T-helper 2 cell treated with Interferon-gamma antibody and Interleukin-4, amounts not matched to agents 5 μg/mL and 100 μg/mL, for 36 hours (primary cell): ENCODE results near the gene COQ8A.

Experiments used
- DNase-seq: peaks from one replicate; pipeline ENCODE4 v3.0.0; 2021; ENCODE audit warnings: low spot score
- H3K27ac Mint-ChIP-seq: one replicate; pipeline ENCODE4 v1.8.0; 2021; ENCODE audit warnings: mild to moderate bottlenecking, mixed read lengths
- H3K27me3 Mint-ChIP-seq: one replicate; pipeline ENCODE4 v1.8.0; 2021; ENCODE audit warnings: low read depth, mixed read lengths
- H3K36me3 Mint-ChIP-seq: one replicate; pipeline ENCODE4 v1.8.0; 2021; ENCODE audit warnings: low read depth, mixed read lengths
- H3K4me1 Mint-ChIP-seq: one replicate; pipeline ENCODE4 v1.8.0; 2021; ENCODE audit warnings: low read depth, mixed read lengths
- H3K4me3 Mint-ChIP-seq: one replicate; pipeline ENCODE4 v1.8.0; 2022; ENCODE audit warnings: mild to moderate bottlenecking, moderate library complexity, mixed read lengths
- H3K9me3 Mint-ChIP-seq: one replicate; pipeline ENCODE4 v1.8.0; 2021; ENCODE audit warnings: mixed read lengths

Gene COQ8A

GRCh38 chr1:226939438-226940028 lies 561 bp upstream of the COQ8A start:
- peak overlapping the region; percentile 97 for H3K27ac Mint-ChIP-seq
- no peak for DNase-seq
- H3K4me1 Mint-ChIP-seq: peaks cover 27% of the 10 kb centered on the region
- H3K9me3 Mint-ChIP-seq: peaks cover 22% of the 10 kb centered on the region
- peak overlapping the region; percentile 88 for H3K4me3 Mint-ChIP-seq
- peaks cover 12% of the 10 kb centered on the region for H3K36me3 Mint-ChIP-seq
- H3K27me3 Mint-ChIP-seq: no peaks in the 10 kb centered on the region

GRCh38 chr1:226940806-226941067 lies 643 bp downstream of the COQ8A start:
- Mint-ChIP-seq H3K9me3 (peaks cover 9% of the 10 kb centered on the region), H3K27ac (peak overlapping the region; percentile 85), H3K36me3 (peaks cover 5% of the 10 kb centered on the region), H3K4me1 (peaks cover 27% of the 10 kb centered on the region), H3K4me3 (peak overlapping the region; percentile 88), H3K27me3 (no peaks in the 10 kb centered on the region)
- no peak for DNase-seq

- Mint-ChIP-seq H3K9me3 (peaks cover 6% of the 10 kb centered on the region), H3K27me3 (no peaks in the 10 kb centered on the region), H3K4me1 (peaks cover 27% of the 10 kb centered on the region), H3K4me3 (peak overlapping the region; percentile 22), H3K27ac (no peak overlapping the region), H3K36me3 (peaks cover 5% of the 10 kb centered on the region)
- DNase-seq: no peak
Observed at GRCh38 chr1:226942392-226942791, 2.3 kb downstream of the COQ8A start.

- Mint-ChIP-seq H3K27ac (no peak overlapping the region), H3K36me3 (peaks cover 2% of the 10 kb centered on the region), H3K4me1 (peaks cover 20% of the 10 kb centered on the region), H3K4me3 (no peak overlapping the region), H3K27me3 (no peaks in the 10 kb centered on the region), H3K9me3 (no peaks in the 10 kb centered on the region)
- no peak for DNase-seq
Observed at GRCh38 chr1:226943156-226943555, 3.1 kb downstream of the COQ8A start.

- Mint-ChIP-seq H3K4me3 (no peak overlapping the region), H3K4me1 (peaks cover 12% of the 10 kb centered on the region)
Observed at GRCh38 chr1:226943927-226944326, 3.8 kb downstream of the COQ8A start.

GRCh38 chr1:226945106-226945857 lies 5.2 kb downstream of the COQ8A start:
- Mint-ChIP-seq H3K27ac (no peak overlapping the region), H3K4me1 (peaks cover 11% of the 10 kb centered on the region), H3K4me3 (no peak overlapping the region), H3K27me3 (no peaks in the 10 kb centered on the region), H3K9me3 (no peaks in the 10 kb centered on the region), H3K36me3 (no peaks in the 10 kb centered on the region)
- no peak for DNase-seq

More at GRCh38 chr1:226943927-226944326, 3.8 kb downstream of the COQ8A start:
- no peak for DNase-seq
- no peaks in the 10 kb centered on the region for H3K9me3 Mint-ChIP-seq
- H3K27me3 Mint-ChIP-seq: no peaks in the 10 kb centered on the region
- no peak overlapping the region for H3K27ac Mint-ChIP-seq
- H3K36me3 Mint-ChIP-seq: no peaks in the 10 kb centered on the region

GRCh38 chr1:226945858-226946245 lies 5.8 kb downstream of the COQ8A start:
- no peaks in the 10 kb centered on the region for H3K27me3 Mint-ChIP-seq
- peaks cover 10% of the 10 kb centered on the region for H3K4me1 Mint-ChIP-seq
- no peaks in the 10 kb centered on the region for H3K9me3 Mint-ChIP-seq
- no peaks in the 10 kb centered on the region for H3K36me3 Mint-ChIP-seq
- H3K27ac Mint-ChIP-seq: no peak overlapping the region
- no peak overlapping the region for H3K4me3 Mint-ChIP-seq
- DNase-seq: no peak

GRCh38 chr1:226946285-226946684 lies 6.2 kb downstream of the COQ8A start:
- H3K4me3 Mint-ChIP-seq: no peak overlapping the region
- no peaks in the 10 kb centered on the region for H3K27me3 Mint-ChIP-seq
- H3K9me3 Mint-ChIP-seq: no peaks in the 10 kb centered on the region
- H3K36me3 Mint-ChIP-seq: no peaks in the 10 kb centered on the region
- no peak overlapping the region for H3K27ac Mint-ChIP-seq
- DNase-seq: no peak
- H3K4me1 Mint-ChIP-seq: peaks cover 6% of the 10 kb centered on the region

- no peak overlapping the region for H3K4me3 Mint-ChIP-seq
- H3K27ac Mint-ChIP-seq: no peak overlapping the region
- H3K27me3 Mint-ChIP-seq: no peaks in the 10 kb centered on the region
- DNase-seq: no peak
- peaks cover 6% of the 10 kb centered on the region for H3K4me1 Mint-ChIP-seq
- no peaks in the 10 kb centered on the region for H3K36me3 Mint-ChIP-seq
- H3K9me3 Mint-ChIP-seq: no peaks in the 10 kb centered on the region
Observed at GRCh38 chr1:226946841-226947240, 6.7 kb downstream of the COQ8A start.

GRCh38 chr1:226948051-226948450 lies 8.0 kb downstream of the COQ8A start:
- no peak for DNase-seq
- H3K36me3 Mint-ChIP-seq: no peaks in the 10 kb centered on the region
- H3K27ac Mint-ChIP-seq: no peak overlapping the region
- H3K4me1 Mint-ChIP-seq: peaks cover 2% of the 10 kb centered on the region
- no peaks in the 10 kb centered on the region for H3K27me3 Mint-ChIP-seq
- H3K4me3 Mint-ChIP-seq: no peak overlapping the region
- H3K9me3 Mint-ChIP-seq: no peaks in the 10 kb centered on the region

GRCh38 chr1:226948480-226948879 lies 8.4 kb downstream of the COQ8A start:
- no peaks in the 10 kb centered on the region for H3K9me3 Mint-ChIP-seq
- H3K27ac Mint-ChIP-seq: no peak overlapping the region
- DNase-seq: no peak
- H3K27me3 Mint-ChIP-seq: no peaks in the 10 kb centered on the region
- peaks cover 2% of the 10 kb centered on the region for H3K4me1 Mint-ChIP-seq
- H3K36me3 Mint-ChIP-seq: no peaks in the 10 kb centered on the region
- H3K4me3 Mint-ChIP-seq: no peak overlapping the region

- DNase-seq: no peak
- Mint-ChIP-seq H3K27me3 (no peaks in the 10 kb centered on the region), H3K4me3 (no peak overlapping the region), H3K9me3 (no peaks in the 10 kb centered on the region), H3K27ac (no peak overlapping the region), H3K4me1 (no peaks in the 10 kb centered on the region), H3K36me3 (no peaks in the 10 kb centered on the region)
Observed at GRCh38 chr1:226948996-226949395, 8.9 kb downstream of the COQ8A start.

GRCh38 chr1:226949401-226949800 lies 9.3 kb downstream of the COQ8A start:
- no peaks in the 10 kb centered on the region for H3K9me3 Mint-ChIP-seq
- no peaks in the 10 kb centered on the region for H3K36me3 Mint-ChIP-seq
- no peaks in the 10 kb centered on the region for H3K27me3 Mint-ChIP-seq
- H3K4me3 Mint-ChIP-seq: no peak overlapping the region
- no peak for DNase-seq
- H3K4me1 Mint-ChIP-seq: no peaks in the 10 kb centered on the region
- H3K27ac Mint-ChIP-seq: no peak overlapping the region

GRCh38 chr1:226950316-226950715 lies 10.2 kb downstream of the COQ8A start:
- H3K4me1 Mint-ChIP-seq: peaks cover 2% of the 10 kb centered on the region
- DNase-seq: no peak
- H3K27ac Mint-ChIP-seq: no peak overlapping the region
- peaks cover 5% of the 10 kb centered on the region for H3K9me3 Mint-ChIP-seq
- no peak overlapping the region for H3K4me3 Mint-ChIP-seq
- H3K27me3 Mint-ChIP-seq: no peaks in the 10 kb centered on the region
- peaks cover 4% of the 10 kb centered on the region for H3K36me3 Mint-ChIP-seq

- Mint-ChIP-seq H3K27ac (no peak overlapping the region), H3K36me3 (peaks cover 4% of the 10 kb centered on the region), H3K27me3 (no peaks in the 10 kb centered on the region), H3K9me3 (peaks cover 5% of the 10 kb centered on the region), H3K4me3 (no peak overlapping the region), H3K4me1 (peaks cover 2% of the 10 kb centered on the region)
- DNase-seq: no peak
Observed at GRCh38 chr1:226950871-226951270, 10.8 kb downstream of the COQ8A start.
